Parathyroid adenoma (tissue), 2 donors: ENCODE measurements around the gene MRPL11.

Experiments used
- H2AFZ ChIP-seq: fragments of 300-600 bp; sonication (generic); one replicate; pipeline ENCODE4 v1.7.0; 2017; ENCODE audit warnings: antibody characterized with exemption, mild to moderate bottlenecking
- H3K27ac ChIP-seq: fragments of 300-600 bp; sonication (generic); one replicate; pipeline ENCODE4 v1.7.0; 2017
- H3K27me3 ChIP-seq: fragments of 300-600 bp; sonication (generic); one replicate; pipeline ENCODE4 v1.7.0; 2017; ENCODE audit warnings: low read length; ENCODE audit not compliant: control insufficient read depth, insufficient read depth
- H3K36me3 ChIP-seq: fragments of 300-600 bp; sonication (generic); one replicate; pipeline ENCODE4 v1.7.0; 2017; ENCODE audit warnings: low read length; ENCODE audit not compliant: control insufficient read depth, insufficient read depth
- H3K4me1 ChIP-seq: fragments of 300-600 bp; sonication (generic); one replicate; pipeline ENCODE4 v1.7.0; 2017; ENCODE audit warnings: control low read depth
- H3K4me2 ChIP-seq: fragments of 300-600 bp; sonication (generic); one replicate; pipeline ENCODE4 v1.7.0; 2017; ENCODE audit warnings: low read length
- H3K4me3 ChIP-seq: fragments of 300-600 bp; sonication (generic); one replicate; pipeline ENCODE4 v1.7.0; 2017; ENCODE audit warnings: low read depth, low read length
- H3K79me2 ChIP-seq: fragments of 300-600 bp; sonication (generic); one replicate; pipeline ENCODE4 v1.7.0; 2017; ENCODE audit warnings: control low read depth
- H3K9ac ChIP-seq: fragments of 300-600 bp; sonication (generic); one replicate; pipeline ENCODE4 v1.7.0; 2017; ENCODE audit warnings: mild to moderate bottlenecking
- H3K9me3 ChIP-seq: fragments of 300-600 bp; sonication (generic); one replicate; pipeline ENCODE4 v1.7.0; 2017; ENCODE audit warnings: low read length; ENCODE audit not compliant: control insufficient read depth
- TF ChIP-seq, protein P1 (sequence below): fragments of 300-600 bp; sonication (generic); IDR thresholded peaks from one replicate; pipeline ENCODE4 v1.7.0; 2017; ENCODE audit warnings: antibody characterized with exemption, mild to moderate bottlenecking
- donor health status: primary hyperparathyroidism.

MRPL11 gene

DNA sequence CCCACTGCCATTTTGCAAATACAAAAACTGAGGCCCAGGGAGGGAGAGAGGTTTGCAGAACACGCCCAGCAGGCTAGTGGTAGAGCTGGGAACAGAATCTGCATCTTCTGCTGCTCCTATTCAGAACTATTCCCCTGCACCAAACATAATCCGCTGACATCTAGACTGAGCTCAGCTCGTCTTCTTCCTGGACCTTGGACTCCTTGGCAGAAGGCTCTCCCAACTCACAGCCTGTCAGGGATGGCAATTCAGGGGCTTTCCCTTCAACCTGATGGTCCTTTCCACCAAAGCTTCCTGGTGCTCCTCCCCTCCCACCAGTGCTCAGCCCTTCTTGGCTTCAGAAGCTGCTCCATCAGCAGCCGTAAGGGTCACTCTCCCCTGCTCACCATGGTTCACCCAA, 27.3 kb downstream of the MRPL11 start:
- H3K4me3 ChIP-seq, result no peak overlapping the region
- no peaks in the 10 kb centered on the region for H3K27me3 ChIP-seq
- no peaks in the 10 kb centered on the region for H3K36me3 ChIP-seq
- H3K9me3 ChIP-seq, result no peaks in the 10 kb centered on the region
- H3K4me1 ChIP-seq, result no peaks in the 10 kb centered on the region
- H3K79me2 ChIP-seq, result no peaks in the 10 kb centered on the region
- H3K4me2 ChIP-seq, result no peak overlapping the region
- no peak overlapping the region for H3K9ac ChIP-seq
- H2AFZ ChIP-seq, result no peak overlapping the region
- TF ChIP-seq, protein P1, sequence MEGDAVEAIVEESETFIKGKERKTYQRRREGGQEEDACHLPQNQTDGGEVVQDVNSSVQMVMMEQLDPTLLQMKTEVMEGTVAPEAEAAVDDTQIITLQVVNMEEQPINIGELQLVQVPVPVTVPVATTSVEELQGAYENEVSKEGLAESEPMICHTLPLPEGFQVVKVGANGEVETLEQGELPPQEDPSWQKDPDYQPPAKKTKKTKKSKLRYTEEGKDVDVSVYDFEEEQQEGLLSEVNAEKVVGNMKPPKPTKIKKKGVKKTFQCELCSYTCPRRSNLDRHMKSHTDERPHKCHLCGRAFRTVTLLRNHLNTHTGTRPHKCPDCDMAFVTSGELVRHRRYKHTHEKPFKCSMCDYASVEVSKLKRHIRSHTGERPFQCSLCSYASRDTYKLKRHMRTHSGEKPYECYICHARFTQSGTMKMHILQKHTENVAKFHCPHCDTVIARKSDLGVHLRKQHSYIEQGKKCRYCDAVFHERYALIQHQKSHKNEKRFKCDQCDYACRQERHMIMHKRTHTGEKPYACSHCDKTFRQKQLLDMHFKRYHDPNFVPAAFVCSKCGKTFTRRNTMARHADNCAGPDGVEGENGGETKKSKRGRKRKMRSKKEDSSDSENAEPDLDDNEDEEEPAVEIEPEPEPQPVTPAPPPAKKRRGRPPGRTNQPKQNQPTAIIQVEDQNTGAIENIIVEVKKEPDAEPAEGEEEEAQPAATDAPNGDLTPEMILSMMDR, result no peak
- H3K27ac ChIP-seq, result no peak overlapping the region

DNA sequence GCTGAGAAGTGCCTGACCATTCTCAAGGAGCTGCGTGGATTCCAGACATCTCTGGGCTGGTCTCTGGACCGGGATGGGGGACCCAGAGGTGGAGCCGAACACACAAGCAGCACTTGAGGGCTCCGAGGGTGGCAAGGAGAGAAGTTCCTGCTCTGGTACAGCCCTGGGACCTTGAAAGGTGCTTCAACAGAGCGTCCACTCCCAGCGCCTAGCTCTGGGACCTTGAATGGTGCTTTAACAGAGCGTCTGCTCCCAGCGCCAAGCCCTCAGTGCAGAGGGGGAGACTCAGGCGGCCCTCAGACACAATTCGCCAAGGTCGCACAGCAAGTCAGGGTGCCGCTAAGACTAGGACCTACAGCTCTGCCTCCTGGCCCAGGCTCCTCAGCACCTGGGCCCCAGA, 28.5 kb downstream of the MRPL11 start:
- Histone ChIP-seq H3K36me3 (no peaks in the 10 kb centered on the region), H3K4me1 (no peaks in the 10 kb centered on the region), H2AFZ (no peak overlapping the region), H3K27ac (no peak overlapping the region), H3K27me3 (no peaks in the 10 kb centered on the region), H3K4me2 (no peak overlapping the region), H3K9ac (no peak overlapping the region), H3K79me2 (no peaks in the 10 kb centered on the region), H3K9me3 (no peaks in the 10 kb centered on the region), H3K4me3 (no peak overlapping the region)
- TF ChIP-seq, protein P1, result no peak

DNA sequence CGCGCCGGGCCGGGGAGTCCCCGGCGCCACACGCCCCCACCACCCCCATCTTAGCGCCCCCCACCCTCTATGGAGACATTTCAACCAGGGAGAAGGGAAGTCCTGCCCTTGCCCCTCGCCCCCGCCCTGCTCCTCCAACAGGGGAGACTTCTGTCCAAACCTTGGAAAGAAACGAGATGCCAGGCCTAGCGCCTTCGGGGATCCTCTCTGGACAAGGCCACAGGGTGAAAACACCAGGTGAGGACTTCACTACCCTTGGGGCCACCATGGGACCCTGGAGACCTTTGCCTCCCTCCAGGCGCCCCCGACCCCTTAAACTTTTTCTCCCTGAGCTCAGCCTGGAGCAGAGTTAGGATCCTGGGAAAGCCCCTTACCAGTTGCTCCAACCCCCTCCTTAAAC, 29.4 kb downstream of the MRPL11 start:
- no peaks in the 10 kb centered on the region for H3K79me2 ChIP-seq
- TF ChIP-seq, protein P1, result no peak
- no peak overlapping the region for H3K9ac ChIP-seq
- no peak overlapping the region for H3K4me2 ChIP-seq
- peak overlapping the region; percentile 42 for H2AFZ ChIP-seq
- H3K36me3 ChIP-seq, result no peaks in the 10 kb centered on the region
- no peaks in the 10 kb centered on the region for H3K4me1 ChIP-seq
- H3K27ac ChIP-seq, result no peak overlapping the region
- no peak overlapping the region for H3K4me3 ChIP-seq
- H3K27me3 ChIP-seq, result no peaks in the 10 kb centered on the region
- no peaks in the 10 kb centered on the region for H3K9me3 ChIP-seq

DNA sequence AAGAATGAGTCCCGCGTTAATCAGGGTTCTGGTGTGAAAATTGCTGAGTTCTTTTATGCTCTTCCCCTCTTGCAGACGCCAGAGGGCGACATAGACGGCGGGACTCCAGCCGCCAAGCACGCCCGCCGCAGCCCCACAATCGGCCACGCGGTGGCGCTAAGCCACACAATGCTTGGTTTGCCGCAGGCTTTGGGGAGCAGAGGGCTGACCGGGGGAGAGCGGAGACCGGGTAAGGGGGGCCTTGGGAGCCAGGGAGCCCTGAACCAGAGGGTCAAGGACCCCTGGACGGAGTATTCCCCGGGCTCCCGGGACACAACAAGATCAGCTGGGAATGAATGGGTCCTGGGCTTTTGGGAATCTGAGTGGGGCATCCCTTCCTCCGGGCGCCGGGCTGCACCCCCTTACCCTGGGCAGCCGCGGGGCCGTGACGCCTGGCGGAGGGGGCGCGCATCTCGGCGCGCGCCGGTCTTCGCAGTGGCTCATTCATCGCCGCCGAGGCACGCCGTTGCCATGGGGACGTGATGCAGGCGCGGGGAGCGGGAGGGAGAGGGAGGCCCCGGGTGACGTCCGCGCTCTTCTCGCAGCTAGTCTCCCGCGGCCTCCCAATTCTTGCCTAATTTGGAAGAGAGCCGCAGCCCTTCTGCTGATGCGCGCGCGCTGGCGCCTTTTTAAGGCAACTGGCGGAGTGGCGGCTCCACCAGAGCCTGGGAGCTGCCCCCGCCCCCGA, 30.0 kb downstream of the MRPL11 start:
- Histone ChIP-seq H2AFZ (peak overlapping the region; percentile 42), H3K9ac (no peak overlapping the region), H3K4me3 (no peak overlapping the region), H3K36me3 (no peaks in the 10 kb centered on the region), H3K27ac (no peak overlapping the region), H3K4me1 (no peaks in the 10 kb centered on the region), H3K9me3 (no peaks in the 10 kb centered on the region), H3K4me2 (peak overlapping the region; percentile 31), H3K79me2 (no peaks in the 10 kb centered on the region), H3K27me3 (no peaks in the 10 kb centered on the region)
- TF ChIP-seq, protein P1, result peak; percentile 99

DNA sequence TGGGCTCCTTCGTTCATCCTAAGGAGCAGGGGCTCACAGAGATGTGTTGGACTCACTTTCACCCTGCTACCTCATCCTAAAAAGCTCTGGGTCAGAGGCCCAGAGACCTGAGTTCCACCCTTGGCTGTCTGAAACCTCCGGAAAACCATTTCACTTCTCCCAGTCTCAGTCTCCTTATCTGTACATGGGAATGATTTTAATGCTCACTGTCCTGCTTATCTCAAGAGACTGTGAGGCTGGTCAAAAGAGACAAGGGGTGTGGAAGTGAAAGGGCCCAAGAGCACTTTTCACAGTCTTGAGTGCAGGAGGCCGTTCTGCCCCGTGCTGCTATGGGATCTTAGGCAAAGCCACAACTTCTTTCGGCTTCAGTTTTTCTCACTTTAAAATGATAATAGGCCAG, 31.0 kb downstream of the MRPL11 start:
- H3K4me3 ChIP-seq, result no peak overlapping the region
- no peak overlapping the region for H3K4me2 ChIP-seq

More for the DNA sequence above, 31.0 kb downstream of the MRPL11 start:
- H3K36me3 ChIP-seq, result no peaks in the 10 kb centered on the region
- H3K27ac ChIP-seq, result no peak overlapping the region
- H3K27me3 ChIP-seq, result no peaks in the 10 kb centered on the region
- TF ChIP-seq, protein P1, result no peak
- H2AFZ ChIP-seq, result no peak overlapping the region
- H3K4me1 ChIP-seq, result no peaks in the 10 kb centered on the region
- H3K9ac ChIP-seq, result no peak overlapping the region
- H3K79me2 ChIP-seq, result no peaks in the 10 kb centered on the region
- H3K9me3 ChIP-seq, result no peaks in the 10 kb centered on the region
